BLaER1 (cell line): ENCODE results near the gene SCN2B.
"Not testable (repeated sequence)": the region's sequence is repeated elsewhere in the genome, so short reads cannot be mapped to it uniquely, and the experiment has no call there.

Experiments used
- H3K27ac ChIP-seq: shearing (Covaris generic); formaldehyde crosslinking; 2 replicates; pipeline ENCODE4 v1.8.1; 2022
- H3K27me3 ChIP-seq: shearing (Covaris generic); formaldehyde crosslinking; 2 replicates; pipeline ENCODE4 v1.8.1; 2022
- H3K36me3 ChIP-seq: shearing (Covaris generic); formaldehyde crosslinking; 2 replicates; pipeline ENCODE4 v1.8.1; 2022
- H3K4me1 ChIP-seq: shearing (Covaris generic); formaldehyde crosslinking; 2 replicates; pipeline ENCODE4 v1.8.1; 2022
- H3K4me2 ChIP-seq: shearing (Covaris generic); formaldehyde crosslinking; 2 replicates; pipeline ENCODE4 v1.8.1; 2022
- H3K4me3 ChIP-seq: shearing (Covaris generic); formaldehyde crosslinking; 2 replicates; pipeline ENCODE4 v1.8.1; 2022
- H3K9ac ChIP-seq: shearing (Covaris generic); formaldehyde crosslinking; 2 replicates; pipeline ENCODE4 v1.8.1; 2022
- H3K9me3 ChIP-seq: shearing (Covaris generic); formaldehyde crosslinking; 2 replicates; pipeline ENCODE4 v1.8.1; 2022
- H4K20me1 ChIP-seq: shearing (Covaris generic); formaldehyde crosslinking; 2 replicates; pipeline ENCODE4 v1.8.1; 2022
- Cebpa-rat ChIP-seq: shearing (Covaris generic); IDR thresholded peaks from 2 replicates; pipeline ENCODE4 v1.8.1; 2022

The SCN2B gene

DNA sequence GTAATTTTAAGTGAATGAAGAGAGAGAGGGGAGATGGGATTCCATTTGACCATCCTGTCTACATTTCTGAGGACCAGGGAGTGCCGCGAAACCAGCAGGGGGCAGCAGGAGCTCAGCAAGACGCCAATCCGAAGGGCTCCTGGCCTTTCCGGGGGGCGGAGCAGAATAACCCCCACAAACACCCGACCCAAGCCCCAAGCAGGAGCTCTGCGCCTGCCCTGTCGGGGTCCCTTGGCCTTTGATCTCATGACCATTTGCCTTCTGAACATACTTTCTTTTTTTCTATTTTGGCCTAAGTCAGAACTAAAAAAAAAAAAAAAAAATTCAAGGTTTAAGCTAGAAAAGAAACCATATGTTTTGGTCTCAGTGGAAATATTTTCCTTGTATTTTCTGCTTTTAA is 21.9 kb upstream of the SCN2B start:
- Histone ChIP-seq H3K9ac (no peak overlapping the region), H3K4me3 (no peak overlapping the region), H3K36me3 (no peaks in the 10 kb centered on the region), H3K27me3 (no peaks in the 10 kb centered on the region), H3K4me1 (no peaks in the 10 kb centered on the region), H3K9me3 (no peaks in the 10 kb centered on the region), H3K27ac (no peak overlapping the region), H3K4me2 (no peak overlapping the region), H4K20me1 (no peaks in the 10 kb centered on the region)
- no peak for TF ChIP-seq Cebpa-rat

DNA sequence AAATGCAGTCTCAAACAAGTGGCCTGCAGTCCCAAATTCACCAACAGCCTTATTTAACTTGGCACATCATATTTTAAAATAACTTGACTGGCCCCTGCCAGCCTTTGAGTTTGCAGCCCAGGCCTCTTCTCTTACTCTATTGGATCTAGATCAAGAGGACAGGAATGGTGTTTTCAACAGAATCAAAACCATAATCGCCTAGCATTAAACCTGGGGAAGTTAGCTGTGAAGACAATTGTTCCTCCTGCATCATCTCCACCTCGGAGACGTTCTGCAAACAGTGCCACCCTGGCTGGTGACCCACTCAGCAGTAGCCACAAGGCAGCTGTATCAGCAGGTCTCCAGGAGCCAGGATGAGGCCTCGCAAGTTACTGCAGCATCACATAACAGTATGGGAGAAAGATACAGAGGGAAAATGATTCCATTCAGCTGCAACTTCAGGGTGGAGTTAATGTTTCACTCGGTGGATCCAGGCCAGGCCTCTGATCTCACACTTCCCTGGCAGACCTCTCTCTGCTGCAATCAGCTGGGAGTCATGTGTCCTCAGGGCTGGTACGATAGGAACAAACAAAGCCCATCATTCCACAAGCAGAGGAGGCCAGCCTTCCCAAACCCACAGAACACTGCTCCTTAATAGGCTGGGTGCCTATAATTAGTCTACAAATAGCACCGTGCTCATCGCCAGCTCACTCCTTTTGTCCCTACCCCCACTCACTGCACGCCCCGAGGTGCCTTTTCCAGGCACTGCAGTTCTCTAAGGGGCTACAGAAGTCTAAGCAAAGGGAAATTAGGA is 18.6 kb upstream of the SCN2B start:
- Histone ChIP-seq H3K4me1 (no peaks in the 10 kb centered on the region), H4K20me1 (no peaks in the 10 kb centered on the region), H3K9me3 (peaks cover 18% of the 10 kb centered on the region), H3K4me3 (no peak overlapping the region), H3K36me3 (no peaks in the 10 kb centered on the region), H3K27ac (no peak overlapping the region), H3K9ac (no peak overlapping the region), H3K27me3 (no peaks in the 10 kb centered on the region), H3K4me2 (no peak overlapping the region)
- no peak for TF ChIP-seq Cebpa-rat

- no peak for TF ChIP-seq Cebpa-rat
- Histone ChIP-seq H3K4me3 (no peak overlapping the region), H3K27me3 (no peaks in the 10 kb centered on the region), H4K20me1 (no peaks in the 10 kb centered on the region), H3K27ac (no peak overlapping the region), H3K4me2 (no peak overlapping the region), H3K9me3 (peaks cover 18% of the 10 kb centered on the region), H3K36me3 (no peaks in the 10 kb centered on the region), H3K9ac (no peak overlapping the region), H3K4me1 (no peaks in the 10 kb centered on the region)
Observed at GRCh38 chr11:118193910-118194566, 17.6 kb upstream of the SCN2B start.

GRCh38 chr11:118192817-118193216 is 16.4 kb upstream of the SCN2B start:
- H3K4me3 ChIP-seq, H3K4me1 ChIP-seq, H3K27me3 ChIP-seq, H3K9ac ChIP-seq, H3K36me3 ChIP-seq, H4K20me1 ChIP-seq, H3K4me2 ChIP-seq, H3K27ac ChIP-seq: not testable (repeated sequence)
- H3K9me3 ChIP-seq, result peaks cover 18% of the 10 kb centered on the region

DNA sequence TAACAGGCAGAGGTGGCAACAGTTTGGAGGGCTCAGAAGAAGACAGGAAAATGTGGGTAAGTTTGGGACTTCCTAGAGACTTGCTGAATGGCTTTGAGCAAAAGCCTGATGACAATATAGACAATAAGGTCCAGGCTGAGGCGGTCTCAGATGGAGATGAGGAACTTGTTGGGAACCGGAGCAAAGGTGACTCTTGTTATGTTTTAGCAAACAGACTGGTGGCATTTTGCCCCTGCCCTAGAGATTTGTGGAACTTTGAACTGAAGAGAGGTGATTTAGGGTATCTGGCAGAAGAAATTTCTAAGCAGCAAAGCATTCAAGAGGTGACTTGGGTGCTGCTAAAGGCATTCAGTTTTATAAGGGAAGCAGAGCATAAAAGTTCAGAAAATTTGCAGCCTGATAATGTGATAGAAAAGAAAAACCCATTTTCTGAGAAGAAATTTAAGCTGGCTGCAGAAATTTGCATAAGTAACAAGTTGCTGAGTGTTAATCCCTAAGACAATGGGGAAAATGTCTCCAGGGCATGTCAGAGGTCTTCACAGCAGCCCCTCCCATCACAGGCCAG is 14.6 kb upstream of the SCN2B start:
- not testable (repeated sequence) for H3K4me1 ChIP-seq, H3K36me3 ChIP-seq, H3K4me3 ChIP-seq, H3K9ac ChIP-seq, H3K4me2 ChIP-seq, H3K27me3 ChIP-seq, H3K27ac ChIP-seq, H4K20me1 ChIP-seq
- H3K9me3 ChIP-seq, result peaks cover 18% of the 10 kb centered on the region

DNA sequence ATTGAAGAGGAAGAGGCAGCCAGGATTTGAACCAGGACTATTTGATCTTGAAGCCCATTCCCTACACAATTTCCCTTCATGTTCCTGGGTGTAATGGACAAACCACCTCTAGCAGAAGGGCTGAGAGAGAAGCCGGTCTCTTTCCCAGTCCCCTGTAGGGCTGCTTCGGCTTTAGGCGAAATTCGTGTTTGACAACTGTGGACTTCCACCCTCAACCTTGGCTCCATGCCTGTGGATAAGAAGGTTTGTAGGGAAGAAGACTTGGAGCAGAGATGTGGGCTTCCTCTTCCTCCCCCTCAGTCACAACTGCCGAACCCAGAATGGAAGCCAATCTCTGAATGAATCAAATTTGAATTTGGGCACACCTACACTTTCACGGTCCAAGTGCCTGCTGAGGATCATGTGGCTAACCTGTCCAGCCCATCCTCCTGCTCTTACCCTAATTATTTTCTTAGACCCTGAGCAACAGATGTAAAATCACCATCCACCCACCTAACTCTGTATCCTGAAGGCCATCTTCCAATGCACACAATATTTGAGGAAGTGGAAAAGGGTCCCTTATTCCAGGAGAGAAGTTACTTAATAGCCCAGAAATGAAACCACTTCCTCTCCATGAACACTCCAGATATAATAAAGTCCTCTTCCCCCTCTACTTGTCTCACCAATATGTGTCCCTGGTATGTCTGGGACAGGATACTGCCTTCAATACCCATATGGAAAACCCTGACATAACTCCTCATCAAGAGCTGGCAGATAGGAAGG is 10.1 kb upstream of the SCN2B start:
- no peaks in the 10 kb centered on the region for H4K20me1 ChIP-seq
- H3K27me3 ChIP-seq, result no peaks in the 10 kb centered on the region
- TF ChIP-seq Cebpa-rat, result no peak
- no peak overlapping the region for H3K27ac ChIP-seq
- H3K4me1 ChIP-seq, result peaks cover 7% of the 10 kb centered on the region; the same call in 1 of the 2 replicates
- no peak overlapping the region for H3K9ac ChIP-seq
- no peak overlapping the region for H3K4me3 ChIP-seq
- H3K36me3 ChIP-seq, result no peaks in the 10 kb centered on the region
- H3K4me2 ChIP-seq, result no peak overlapping the region
- peaks cover 3% of the 10 kb centered on the region; the same call in 1 of the 2 replicates for H3K9me3 ChIP-seq

DNA sequence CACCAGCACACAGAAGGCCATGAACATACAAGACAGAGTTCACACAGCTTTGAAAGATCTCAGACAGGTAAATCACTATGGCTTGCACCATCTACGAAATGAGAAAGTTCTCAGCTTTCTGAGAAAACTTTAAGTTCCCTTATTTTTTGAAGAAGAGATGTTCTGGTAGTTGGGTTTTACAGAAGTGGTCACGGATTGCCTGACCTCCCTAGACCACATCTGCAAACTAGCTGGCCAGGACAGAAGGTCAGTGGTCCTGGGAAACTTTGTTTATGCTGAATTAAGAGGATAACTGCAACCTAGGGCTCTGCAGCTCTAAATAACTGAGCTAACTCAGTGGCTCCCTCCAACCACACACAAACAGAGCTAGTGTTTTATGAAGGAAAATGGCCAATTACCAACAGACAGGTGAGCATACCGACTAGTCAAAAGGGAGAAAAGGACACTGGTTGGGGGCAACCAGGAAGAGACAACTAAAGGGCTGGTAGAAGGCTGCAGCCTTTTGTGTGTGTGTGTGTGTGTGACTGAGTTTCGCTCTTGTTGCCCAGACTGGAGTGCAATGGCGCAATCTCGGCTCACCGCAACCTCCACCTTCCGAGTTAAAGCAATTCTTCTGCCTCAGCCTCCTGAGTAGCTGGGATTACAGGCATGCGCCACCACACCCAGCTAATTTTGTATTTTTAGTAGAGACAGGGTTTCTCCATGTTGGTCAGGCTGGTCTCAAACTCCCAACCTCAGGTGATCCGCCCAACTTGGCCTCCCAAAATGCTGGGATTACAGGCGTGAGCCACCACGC is 8.5 kb upstream of the SCN2B start:
- H3K4me1 ChIP-seq, result peaks cover 16% of the 10 kb centered on the region
- no peak overlapping the region for H3K4me3 ChIP-seq
- H3K27ac ChIP-seq, result no peak overlapping the region
- H4K20me1 ChIP-seq, result no peaks in the 10 kb centered on the region
- no peak overlapping the region for H3K9ac ChIP-seq
- H3K9me3 ChIP-seq, result no peaks in the 10 kb centered on the region
- no peak for TF ChIP-seq Cebpa-rat
- no peaks in the 10 kb centered on the region for H3K27me3 ChIP-seq
- no peaks in the 10 kb centered on the region for H3K36me3 ChIP-seq
- H3K4me2 ChIP-seq, result no peak overlapping the region

GRCh38 chr11:118183691-118184090 is 7.3 kb upstream of the SCN2B start:
- H3K4me2 ChIP-seq, H3K9ac ChIP-seq, H3K27ac ChIP-seq, H3K36me3 ChIP-seq, H3K27me3 ChIP-seq, H3K4me3 ChIP-seq, H3K9me3 ChIP-seq, H4K20me1 ChIP-seq: not testable (repeated sequence)
- peaks cover 21% of the 10 kb centered on the region for H3K4me1 ChIP-seq

- Histone ChIP-seq H3K36me3 (no peaks in the 10 kb centered on the region), H3K27ac (peak overlapping the region; percentile 54), H3K4me1 (peaks cover 39% of the 10 kb centered on the region), H3K4me2 (peak overlapping the region; percentile 77), H3K27me3 (no peaks in the 10 kb centered on the region), H4K20me1 (no peaks in the 10 kb centered on the region), H3K9me3 (no peaks in the 10 kb centered on the region), H3K4me3 (no peak overlapping the region), H3K9ac (peak overlapping the region; percentile 53)
- no peak for TF ChIP-seq Cebpa-rat
Observed at GRCh38 chr11:118180300-118180703, 3.9 kb upstream of the SCN2B start.
